ENCODE measurements around the gene BTBD16. TPM values are rescaled to one million over a fixed set of nuclear protein-coding genes. Genes with fewer than 3 reads are reported as not detected.

The BTBD16 gene
- total and polyA plus RNA-seq, 2 of the 13 experiments (the other 11 are each of a cell fraction or from before 2014, with no cell fraction given): 5.0 to 11.9 TPM

GRCh38 chr10:122331615-122332446 is 60.7 kb downstream of the BTBD16 start (continued):
- TF ChIP-seq, protein P1, sequence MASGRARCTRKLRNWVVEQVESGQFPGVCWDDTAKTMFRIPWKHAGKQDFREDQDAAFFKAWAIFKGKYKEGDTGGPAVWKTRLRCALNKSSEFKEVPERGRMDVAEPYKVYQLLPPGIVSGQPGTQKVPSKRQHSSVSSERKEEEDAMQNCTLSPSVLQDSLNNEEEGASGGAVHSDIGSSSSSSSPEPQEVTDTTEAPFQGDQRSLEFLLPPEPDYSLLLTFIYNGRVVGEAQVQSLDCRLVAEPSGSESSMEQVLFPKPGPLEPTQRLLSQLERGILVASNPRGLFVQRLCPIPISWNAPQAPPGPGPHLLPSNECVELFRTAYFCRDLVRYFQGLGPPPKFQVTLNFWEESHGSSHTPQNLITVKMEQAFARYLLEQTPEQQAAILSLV (CRISPR knock-in tag; IDR thresholded peaks at IDR 0.05; ENCODE audit: borderline replicate concordance): no peak
- TF ChIP-seq ZKSCAN5 (CRISPR knock-in tag; IDR thresholded peaks at IDR 0.05) (0 out of 2 replicates have a peak, but pooled peaks have one; percentile 29), MBD4 (IDR thresholded peaks at IDR 0.05; ENCODE audit: borderline replicate concordance, low read length) (no peak), GABPB1 (CRISPR knock-in tag; IDR thresholded peaks at IDR 0.05) (no peak), TBX2 (CRISPR knock-in tag; IDR thresholded peaks at IDR 0.05; ENCODE audit: borderline replicate concordance) (peak; percentile 69), CENPT (CRISPR knock-in tag; IDR thresholded peaks at IDR 0.05; ENCODE audit: low read depth) (no peak), MXI1 (IDR thresholded peaks at IDR 0.05; ENCODE audit: borderline replicate concordance, low read depth, low read length) (peak; percentile 50; the same call in 1 of the 3 replicates), CHD4 (IDR thresholded peaks at IDR 0.05; ENCODE audit: borderline replicate concordance, low read length) (no peak), JUND (CRISPR knock-in tag; IDR thresholded peaks at IDR 0.05) (peak; percentile 71; the same call in 1 of the 2 replicates), GLI4 (CRISPR knock-in tag; IDR thresholded peaks at IDR 0.05; ENCODE audit: borderline replicate concordance) (no peak), ASH2L (IDR thresholded peaks at IDR 0.05; ENCODE audit: insufficient read length, low read depth, low read length) (peak; percentile 65), SNAI1 (CRISPR knock-in tag; IDR thresholded peaks at IDR 0.05; ENCODE audit: borderline replicate concordance) (no peak), HIVEP1 (CRISPR knock-in tag; IDR thresholded peaks at IDR 0.05) (no peak), ZNF10 (CRISPR knock-in tag; IDR thresholded peaks at IDR 0.05; ENCODE audit: borderline replicate concordance, low read depth) (no peak), FOXO1 (CRISPR knock-in tag; IDR thresholded peaks at IDR 0.05) (no peak; the same call in 1 of the 2 replicates), PTBP1 (IDR thresholded peaks at IDR 0.05; ENCODE audit: low read depth, low read length, poor library complexity, severe bottlenecking) (no peak), BCL6 (CRISPR knock-in tag; IDR thresholded peaks at IDR 0.05) (no peak; the same call in 1 of the 2 replicates), ZNF569 (CRISPR knock-in tag; IDR thresholded peaks at IDR 0.05; ENCODE audit: borderline replicate concordance) (no peak), ZNF331 (CRISPR knock-in tag; IDR thresholded peaks at IDR 0.05) (peak; percentile 39; the same call in 1 of the 2 replicates)
- TF ChIP-seq, protein P2, sequence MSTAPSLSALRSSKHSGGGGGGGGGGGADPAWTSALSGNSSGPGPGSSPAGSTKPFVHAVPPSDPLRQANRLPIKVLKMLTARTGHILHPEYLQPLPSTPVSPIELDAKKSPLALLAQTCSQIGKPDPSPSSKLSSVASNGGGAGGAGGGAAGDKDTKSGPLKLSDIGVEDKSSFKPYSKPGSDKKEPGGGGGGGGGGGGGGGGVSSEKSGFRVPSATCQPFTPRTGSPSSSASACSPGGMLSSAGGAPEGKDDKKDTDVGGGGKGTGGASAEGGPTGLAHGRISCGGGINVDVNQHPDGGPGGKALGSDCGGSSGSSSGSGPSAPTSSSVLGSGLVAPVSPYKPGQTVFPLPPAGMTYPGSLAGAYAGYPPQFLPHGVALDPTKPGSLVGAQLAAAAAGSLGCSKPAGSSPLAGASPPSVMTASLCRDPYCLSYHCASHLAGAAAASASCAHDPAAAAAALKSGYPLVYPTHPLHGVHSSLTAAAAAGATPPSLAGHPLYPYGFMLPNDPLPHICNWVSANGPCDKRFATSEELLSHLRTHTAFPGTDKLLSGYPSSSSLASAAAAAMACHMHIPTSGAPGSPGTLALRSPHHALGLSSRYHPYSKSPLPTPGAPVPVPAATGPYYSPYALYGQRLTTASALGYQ (CRISPR knock-in tag; IDR thresholded peaks at IDR 0.05): no peak; the same call in 1 of the 2 replicates
- TF ChIP-seq, protein P3, sequence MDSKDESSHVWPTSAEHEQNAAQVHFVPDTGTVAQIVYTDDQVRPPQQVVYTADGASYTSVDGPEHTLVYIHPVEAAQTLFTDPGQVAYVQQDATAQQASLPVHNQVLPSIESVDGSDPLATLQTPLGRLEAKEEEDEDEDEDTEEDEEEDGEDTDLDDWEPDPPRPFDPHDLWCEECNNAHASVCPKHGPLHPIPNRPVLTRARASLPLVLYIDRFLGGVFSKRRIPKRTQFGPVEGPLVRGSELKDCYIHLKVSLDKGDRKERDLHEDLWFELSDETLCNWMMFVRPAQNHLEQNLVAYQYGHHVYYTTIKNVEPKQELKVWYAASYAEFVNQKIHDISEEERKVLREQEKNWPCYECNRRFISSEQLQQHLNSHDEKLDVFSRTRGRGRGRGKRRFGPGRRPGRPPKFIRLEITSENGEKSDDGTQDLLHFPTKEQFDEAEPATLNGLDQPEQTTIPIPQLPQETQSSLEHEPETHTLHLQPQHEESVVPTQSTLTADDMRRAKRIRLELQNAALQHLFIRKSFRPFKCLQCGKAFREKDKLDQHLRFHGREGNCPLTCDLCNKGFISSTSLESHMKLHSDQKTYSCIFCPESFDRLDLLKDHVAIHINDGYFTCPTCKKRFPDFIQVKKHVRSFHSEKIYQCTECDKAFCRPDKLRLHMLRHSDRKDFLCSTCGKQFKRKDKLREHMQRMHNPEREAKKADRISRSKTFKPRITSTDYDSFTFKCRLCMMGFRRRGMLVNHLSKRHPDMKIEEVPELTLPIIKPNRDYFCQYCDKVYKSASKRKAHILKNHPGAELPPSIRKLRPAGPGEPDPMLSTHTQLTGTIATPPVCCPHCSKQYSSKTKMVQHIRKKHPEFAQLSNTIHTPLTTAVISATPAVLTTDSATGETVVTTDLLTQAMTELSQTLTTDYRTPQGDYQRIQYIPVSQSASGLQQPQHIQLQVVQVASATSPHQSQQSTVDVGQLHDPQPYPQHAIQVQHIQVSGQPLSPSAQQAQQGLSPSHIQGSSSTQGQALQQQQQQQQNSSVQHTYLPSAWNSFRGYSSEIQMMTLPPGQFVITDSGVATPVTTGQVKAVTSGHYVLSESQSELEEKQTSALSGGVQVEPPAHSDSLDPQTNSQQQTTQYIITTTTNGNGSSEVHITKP (CRISPR knock-in tag; IDR thresholded peaks at IDR 0.05; ENCODE audit: low read depth): peak; percentile 71; the same call in 1 of the 2 replicates

Measured in HepG2 (cell line).